Lung (tissue), 16 donors: ENCODE results near the gene CHST7. TPM values are rescaled to one million over a fixed set of nuclear protein-coding genes. Genes with fewer than 3 reads are reported as not detected.
"Not testable (repeated sequence)": the region's sequence is repeated elsewhere in the genome, so short reads cannot be mapped to it uniquely, and the experiment has no call there.

Source experiments
- ATAC-seq: fragments of 200-7000 bp; cut with Tn5 transposase; one replicate; pipeline ENCODE4 v1.9.1; 2020; ENCODE audit warnings: moderate number of reproducible peaks; ENCODE audit not compliant: insufficient read depth, low FRiP score
- DNase-seq, 3 donors: peaks; one replicate each; pipeline ENCODE4 v3.0.0-alpha.2; 2013 to 2017
- H3K27ac ChIP-seq, 2 donors: one replicate each; pipeline ENCODE4 v1.5.1; 2013; ENCODE audit warnings: mild to moderate bottlenecking in 2 of 2, moderate library complexity in 2 of 2, control low read depth in 1 of 2, inconsistent platforms in 1 of 2, low read depth in 1 of 2, low read length in 1 of 2
- H3K27me3 ChIP-seq, 3 donors: one replicate each; pipeline ENCODE4 v1.5.1; 2013; ENCODE audit warnings: low read length in 2 of 3; ENCODE audit not compliant: control insufficient read depth in 3 of 3, insufficient read depth in 3 of 3
- H3K36me3 ChIP-seq, 4 donors: one replicate each; pipeline ENCODE4 v1.5.1; 2013; ENCODE audit warnings: low read length in 4 of 4, mild to moderate bottlenecking in 1 of 4, moderate library complexity in 1 of 4; ENCODE audit not compliant: control insufficient read depth in 4 of 4, insufficient read depth in 4 of 4
- H3K4me1 ChIP-seq, 5 donors: one replicate each; pipeline ENCODE4 v1.5.1; 2013; ENCODE audit warnings: low read length in 5 of 5, mild to moderate bottlenecking in 2 of 5, moderate library complexity in 1 of 5; ENCODE audit not compliant: control insufficient read depth in 5 of 5, insufficient read depth in 5 of 5
- H3K4me3 ChIP-seq: one replicate; pipeline ENCODE4 v1.5.1; 2013; ENCODE audit warnings: mild to moderate bottlenecking, control low read depth, moderate library complexity
- H3K9ac ChIP-seq, 2 donors: one replicate each; pipeline ENCODE4 v1.5.1; 2013; ENCODE audit warnings: low read length in 2 of 2, control low read depth in 1 of 2; ENCODE audit not compliant: insufficient read depth in 1 of 2
- H3K9me3 ChIP-seq, 4 donors: one replicate each; pipeline ENCODE4 v1.5.1; 2013; ENCODE audit warnings: low read length in 3 of 4, mild to moderate bottlenecking in 1 of 4, moderate library complexity in 1 of 4; ENCODE audit not compliant: control insufficient read depth in 4 of 4, insufficient read depth in 3 of 4
- CTCF ChIP-seq: IDR thresholded peaks from 2 replicates; pipeline ENCODE4 v1.5.1; 2012; ENCODE audit warnings: mild to moderate bottlenecking; ENCODE audit errors: control extremely low read depth, extremely low read depth
- WGBS, 2 donors: extraction: QIAGEN DNeasy Blood & Tissue Kit; methylation state at CpG; one replicate each; pipeline ENCODE4 v1.1.7; 2013; 5-methylcytosine and 5-hydroxymethylcytosine counted together
- long read RNA-seq, 5 donors: transcript quantifications; one replicate each; lab custom pipeline, GENCODE V29; 2026
- polyA plus RNA-seq, 2 donors: library from polyadenylated mRNA; stranded (reverse); fragments of 200-250 nt; gene quantifications; one replicate each; pipeline ENCODE4 v1.2.1, GENCODE V29; 2013
- total RNA-seq, 2 donors: library from RNA; depleted of rRNA in 1 of 2; stranded (reverse); fragments of >200 nt in 1 of 2; gene quantifications; one replicate each; pipeline ENCODE4 v1.2.1, GENCODE V29; 2014 to 2021
- donor health status: control.
- donor health status: control.
- donor health status: Bipolar disorder and iron deficiency.
- donor health status: healthy.
- donor health status: DM: yes; HTN: yes; CAD: no.

The CHST7 gene
- total RNA-seq (1 to 10 TPM; 8.3 to 8.5 TPM), polyA plus RNA-seq (1 to 10 TPM; 2.0 to 7.4 TPM)
- long read RNA-seq, donor 1, partial matches to known transcripts: 6 of 10 reads
- long read RNA-seq, donor 1, other reads (novel, unspliced or antisense): 0 of 10 reads
- long read RNA-seq, donor 2: 0 reads
- long read RNA-seq, donor 3, partial matches to known transcripts: 0 of 1 reads
- long read RNA-seq, donor 3, other reads (novel, unspliced or antisense): 0 of 1 reads
- long read RNA-seq, donor 4: 0 reads
- long read RNA-seq, donor 5, partial matches to known transcripts: 0 of 4 reads
- long read RNA-seq, donor 5, other reads (novel, unspliced or antisense): 0 of 4 reads

- Histone ChIP-seq H3K36me3 (no peaks in the 10 kb centered on the region), H3K9me3 (peaks cover 0 to 13% (median 0%) of the 10 kb centered on the region in 4 donors), H3K4me1 (peaks cover 2 to 7% (median 4%) of the 10 kb centered on the region in 5 donors), H3K27ac (peak within 1 kb of the TSS; percentile 77 to 89), H3K9ac (no peak within 1 kb of the TSS), H3K27me3 (peaks cover 0 to 12% (median 2%) of the 10 kb centered on the region in 3 donors), H3K4me3 (peak within 1 kb of the TSS; percentile 25)
- DNase-seq (peak; percentile 58 to 63 (median 62)), ATAC-seq (peak; percentile 68)
- no peak for TF ChIP-seq CTCF
- 3 to 33% methylated on average over 11 to 35 of the region's 35 CpGs for WGBS, 2 donors
Observed at GRCh38 chrX:46573331-46573891, at the start of gene CHST7. CHST7 (plus strand) TSS chrX:46573765; CDS start chrX:46573932, 167 bp downstream.

GRCh38 chrX:46528640-46529039 lies 44.9 kb upstream of the CHST7 start:
- not testable (repeated sequence) for ATAC-seq, DNase-seq, H3K36me3 ChIP-seq, H3K4me1 ChIP-seq, H3K27ac ChIP-seq, H3K4me3 ChIP-seq, H3K27me3 ChIP-seq, H3K9ac ChIP-seq, H3K9me3 ChIP-seq
- 86 to 100% methylated on average over 3 to 6 of the region's 6 CpGs for WGBS, 2 donors

GRCh38 chrX:46529740-46530403 lies 43.7 kb upstream of the CHST7 start:
- H3K9me3 ChIP-seq, H3K36me3 ChIP-seq, H3K4me3 ChIP-seq, H3K9ac ChIP-seq, DNase-seq, H3K27me3 ChIP-seq, H3K27ac ChIP-seq, ATAC-seq, H3K4me1 ChIP-seq: not testable (repeated sequence)
- 63 to 74% methylated on average over 12 of the region's 12 CpGs for WGBS, 2 donors

GRCh38 chrX:46530404-46530908 lies 43.1 kb upstream of the CHST7 start:
- H3K27me3 ChIP-seq, ATAC-seq, H3K4me1 ChIP-seq, H3K27ac ChIP-seq, H3K4me3 ChIP-seq, DNase-seq, H3K36me3 ChIP-seq, H3K9ac ChIP-seq, H3K9me3 ChIP-seq: not testable (repeated sequence)
- 64% methylated on average over 1 of the region's 1 CpG; no CpG with 5 or more reads in 1 of the 2 donors for WGBS, 2 donors
